Osteocyte (in vitro differentiated cells): Measurements from ENCODE around the gene SMC1B. TPM values are rescaled to one million over a fixed set of nuclear protein-coding genes. Genes with fewer than 3 reads are reported as not detected.

ENCODE experiments used
- DNase-seq: peaks from one replicate; pipeline ENCODE4 v3.0.0; 2021; ENCODE audit warnings: mixed read lengths; ENCODE audit not compliant: unreplicated experiment; ENCODE audit errors: extremely low spot score
- H3K27ac Mint-ChIP-seq: one replicate; pipeline ENCODE4 v1.8.0; 2021; ENCODE audit warnings: mild to moderate bottlenecking, mixed read lengths; ENCODE audit not compliant: unreplicated experiment
- H3K27me3 Mint-ChIP-seq: one replicate; pipeline ENCODE4 v1.8.0; 2021; ENCODE audit warnings: mixed read lengths; ENCODE audit not compliant: unreplicated experiment
- H3K36me3 Mint-ChIP-seq: one replicate; pipeline ENCODE4 v1.8.0; 2021; ENCODE audit warnings: mixed read lengths; ENCODE audit not compliant: unreplicated experiment
- H3K4me1 Mint-ChIP-seq: one replicate; pipeline ENCODE4 v1.8.0; 2021; ENCODE audit warnings: mixed read lengths; ENCODE audit not compliant: unreplicated experiment
- H3K4me3 Mint-ChIP-seq: one replicate; pipeline ENCODE4 v1.8.0; 2021; ENCODE audit warnings: mild to moderate bottlenecking, moderate library complexity, mixed read lengths; ENCODE audit not compliant: unreplicated experiment
- H3K9me3 Mint-ChIP-seq: one replicate; pipeline ENCODE4 v1.8.0; 2021; ENCODE audit warnings: mixed read lengths; ENCODE audit not compliant: unreplicated experiment
- total RNA-seq: library from RNA; stranded (reverse); gene quantifications from 2 replicates; pipeline ENCODE4 v1.2.1, GENCODE V29; 2021
- TF ChIP-seq, protein P1 (sequence below): fragments of 200-600 bp; sonication (generic); IDR thresholded peaks from 2 replicates; pipeline ENCODE4 v1.5.0; 2021; ENCODE audit warnings: antibody characterized with exemption, mild to moderate bottlenecking, moderate library complexity

SMC1B gene
- total RNA-seq, 1 donor from 2014 or later = not detected

DNA sequence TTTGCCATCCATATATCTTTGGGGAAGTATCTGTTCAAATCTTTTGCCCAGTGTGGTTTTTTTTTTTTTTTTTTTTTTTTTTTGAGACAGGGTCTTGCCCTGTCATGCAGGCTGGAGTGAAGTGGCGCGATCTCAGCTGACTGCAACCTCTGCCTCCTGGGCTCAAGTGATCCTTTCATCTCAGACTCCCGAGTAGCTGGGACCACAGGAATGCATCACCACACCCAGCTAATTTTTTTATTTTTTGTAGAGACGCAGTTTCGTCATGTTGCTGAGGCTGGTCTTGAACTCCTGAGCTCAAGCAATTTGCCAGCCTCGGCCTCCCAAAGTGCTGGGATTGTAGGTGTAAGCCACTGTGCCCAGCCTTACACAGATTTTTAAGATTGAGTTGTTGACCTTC lies 108.4 kb downstream of the SMC1B start:
- no peaks in the 10 kb centered on the region for H3K27me3 Mint-ChIP-seq
- H3K9me3 Mint-ChIP-seq = no peaks in the 10 kb centered on the region
- H3K4me3 Mint-ChIP-seq = no peak overlapping the region
- H3K4me1 Mint-ChIP-seq = peaks cover 22% of the 10 kb centered on the region
- no peak overlapping the region for H3K27ac Mint-ChIP-seq
- DNase-seq = no peak
- TF ChIP-seq, protein P1, sequence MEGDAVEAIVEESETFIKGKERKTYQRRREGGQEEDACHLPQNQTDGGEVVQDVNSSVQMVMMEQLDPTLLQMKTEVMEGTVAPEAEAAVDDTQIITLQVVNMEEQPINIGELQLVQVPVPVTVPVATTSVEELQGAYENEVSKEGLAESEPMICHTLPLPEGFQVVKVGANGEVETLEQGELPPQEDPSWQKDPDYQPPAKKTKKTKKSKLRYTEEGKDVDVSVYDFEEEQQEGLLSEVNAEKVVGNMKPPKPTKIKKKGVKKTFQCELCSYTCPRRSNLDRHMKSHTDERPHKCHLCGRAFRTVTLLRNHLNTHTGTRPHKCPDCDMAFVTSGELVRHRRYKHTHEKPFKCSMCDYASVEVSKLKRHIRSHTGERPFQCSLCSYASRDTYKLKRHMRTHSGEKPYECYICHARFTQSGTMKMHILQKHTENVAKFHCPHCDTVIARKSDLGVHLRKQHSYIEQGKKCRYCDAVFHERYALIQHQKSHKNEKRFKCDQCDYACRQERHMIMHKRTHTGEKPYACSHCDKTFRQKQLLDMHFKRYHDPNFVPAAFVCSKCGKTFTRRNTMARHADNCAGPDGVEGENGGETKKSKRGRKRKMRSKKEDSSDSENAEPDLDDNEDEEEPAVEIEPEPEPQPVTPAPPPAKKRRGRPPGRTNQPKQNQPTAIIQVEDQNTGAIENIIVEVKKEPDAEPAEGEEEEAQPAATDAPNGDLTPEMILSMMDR = no peak
- H3K36me3 Mint-ChIP-seq = no peaks in the 10 kb centered on the region

- Mint-ChIP-seq H3K4me3 (no peak overlapping the region), H3K4me1 (peaks cover 12% of the 10 kb centered on the region), H3K9me3 (no peaks in the 10 kb centered on the region), H3K36me3 (no peaks in the 10 kb centered on the region), H3K27ac (no peak overlapping the region), H3K27me3 (no peaks in the 10 kb centered on the region)
- TF ChIP-seq, protein P1 = no peak
- DNase-seq = no peak
Observed at GRCh38 chr22:45303181-45303580, 110.2 kb downstream of the SMC1B start.

DNA sequence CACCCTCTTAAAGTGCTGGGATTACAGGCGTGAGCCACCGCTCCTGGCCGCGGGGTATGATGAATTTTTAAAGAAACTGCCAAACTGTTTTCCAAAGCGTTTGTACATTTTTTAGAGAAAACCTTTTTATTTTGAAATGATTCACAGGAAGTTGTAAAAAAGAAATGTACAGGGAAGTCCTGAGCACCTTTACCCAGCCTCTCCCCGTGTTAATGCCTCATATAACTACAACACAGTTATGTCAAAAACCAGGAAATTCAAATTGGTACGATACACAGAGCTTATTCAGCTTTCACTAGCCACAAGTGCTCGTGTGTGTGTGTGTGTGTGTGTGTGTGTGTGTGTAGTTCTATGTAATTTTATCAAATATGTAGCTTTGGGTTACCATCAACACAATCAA lies 110.6 kb downstream of the SMC1B start:
- TF ChIP-seq, protein P1 = no peak
- H3K27me3 Mint-ChIP-seq = no peaks in the 10 kb centered on the region
- peaks cover 12% of the 10 kb centered on the region for H3K4me1 Mint-ChIP-seq
- DNase-seq = no peak
- H3K9me3 Mint-ChIP-seq = no peaks in the 10 kb centered on the region
- H3K36me3 Mint-ChIP-seq = no peaks in the 10 kb centered on the region
- H3K27ac Mint-ChIP-seq = peak overlapping the region; percentile 81
- H3K4me3 Mint-ChIP-seq = no peak overlapping the region

- TF ChIP-seq, protein P1 = no peak
- no peak overlapping the region for H3K27ac Mint-ChIP-seq
- H3K4me1 Mint-ChIP-seq = peaks cover 9% of the 10 kb centered on the region
Observed at GRCh38 chr22:45298934-45299505, 114.4 kb downstream of the SMC1B start.

GRCh38 chr22:45296628-45297297 lies 116.6 kb downstream of the SMC1B start:
- peaks cover 3% of the 10 kb centered on the region for H3K4me1 Mint-ChIP-seq
- DNase-seq = no peak
- H3K27ac Mint-ChIP-seq = no peak overlapping the region
- no peaks in the 10 kb centered on the region for H3K36me3 Mint-ChIP-seq
- H3K9me3 Mint-ChIP-seq = no peaks in the 10 kb centered on the region
- TF ChIP-seq, protein P1 = no peak
- no peak overlapping the region for H3K4me3 Mint-ChIP-seq
- H3K27me3 Mint-ChIP-seq = no peaks in the 10 kb centered on the region

More at GRCh38 chr22:45298934-45299505, 114.4 kb downstream of the SMC1B start:
- no peak for DNase-seq
- Mint-ChIP-seq H3K36me3 (no peaks in the 10 kb centered on the region), H3K27me3 (no peaks in the 10 kb centered on the region), H3K9me3 (no peaks in the 10 kb centered on the region), H3K4me3 (no peak overlapping the region)
